GDM1 (cell line): ENCODE measurements around the gene ADK.
A peak's percentile ranks its signal among the peaks of the same experiment; 100 is the strongest.
"Not testable (repeated sequence)": the region's sequence is repeated elsewhere in the genome, so short reads cannot be mapped to it uniquely, and the experiment has no call there.

Experiments used
- DNase-seq: peaks from one replicate; lab custom pipeline; 2025; lab: John Stamatoyannopoulos, UW

ADK gene

GRCh38 chr10:74187237-74187636, 36.2 kb downstream of the ADK start:
- DNase-seq, result no peak

- not testable (repeated sequence) for DNase-seq
These were observed 37.6 kb downstream of the ADK start for GRCh38 chr10:74188617-74189016.

- peak; percentile 56 for DNase-seq
These were observed 39.0 kb downstream of the ADK start for GRCh38 chr10:74189999-74190421.

- DNase-seq, result no peak
These were observed 39.5 kb downstream of the ADK start for GRCh38 chr10:74190494-74190893.

- DNase-seq, result no peak
These were observed 43.5 kb downstream of the ADK start for GRCh38 chr10:74194545-74194944.

GRCh38 chr10:74194999-74195398, 44.0 kb downstream of the ADK start:
- no peak for DNase-seq

GRCh38 chr10:74199315-74199714, 48.3 kb downstream of the ADK start:
- DNase-seq, result no peak

GRCh38 chr10:74202356-74202755, 51.3 kb downstream of the ADK start:
- DNase-seq, result no peak

- DNase-seq, result no peak
These were observed 55.7 kb downstream of the ADK start for GRCh38 chr10:74206746-74207145.

GRCh38 chr10:74207691-74208480, 56.9 kb downstream of the ADK start:
- no peak for DNase-seq

- no peak for DNase-seq
These were observed 58.0 kb downstream of the ADK start for GRCh38 chr10:74208997-74209396.

- no peak for DNase-seq
These were observed 62.0 kb downstream of the ADK start for GRCh38 chr10:74213019-74213418.

GRCh38 chr10:74213571-74214162, 62.6 kb downstream of the ADK start:
- no peak for DNase-seq

- not testable (repeated sequence) for DNase-seq
These were observed 66.1 kb downstream of the ADK start for GRCh38 chr10:74217110-74217509.

GRCh38 chr10:74222467-74222866, 71.4 kb downstream of the ADK start:
- not testable (repeated sequence) for DNase-seq

- no peak for DNase-seq
These were observed 72.9 kb downstream of the ADK start for GRCh38 chr10:74223755-74224529.

- DNase-seq, result peak; percentile 1
These were observed 76.8 kb downstream of the ADK start for GRCh38 chr10:74227697-74228424.

- DNase-seq, result no peak
These were observed 80.4 kb downstream of the ADK start for GRCh38 chr10:74231375-74231774.

GRCh38 chr10:74233281-74233680, 82.3 kb downstream of the ADK start:
- DNase-seq, result no peak

GRCh38 chr10:74234569-74234968, 83.5 kb downstream of the ADK start:
- no peak for DNase-seq

- no peak for DNase-seq
These were observed 87.0 kb downstream of the ADK start for GRCh38 chr10:74238031-74238431.

GRCh38 chr10:74238516-74238915, 87.5 kb downstream of the ADK start:
- DNase-seq, result no peak
